ENCODE results near the gene HDAC1. TPM values are rescaled to one million over a fixed set of nuclear protein-coding genes. Genes with fewer than 3 reads are reported as not detected.

Gene HDAC1
- total and polyA plus RNA-seq, 2 experiments from 2014 or later, result 53.8 to 58.5 TPM

GRCh38 chr1:32303997-32304622 lies 12.2 kb downstream of the HDAC1 start:
- H3K9ac ChIP-seq, result no peak overlapping the region
- in situ Hi-C loops (cut with MboI), result no loop called here
- peaks cover 21% of the 10 kb centered on the region for H3F3A ChIP-seq (ENCODE audit: insufficient read depth)
- H3K9me3 ChIP-seq (ENCODE audit: low read depth), result no peaks in the 10 kb centered on the region
- no peak for TF ChIP-seq EZH2 (IDR thresholded peaks at IDR 0.05; ENCODE audit: insufficient read depth, poor library complexity, severe bottlenecking)
- TF ChIP-seq EZH2phosphoT487 (IDR thresholded peaks at IDR 0.05; ENCODE audit: insufficient read depth, low read depth), result no peak
- no peaks in the 10 kb centered on the region for H3K9me2 ChIP-seq (ENCODE audit: insufficient read depth)
- H3K27ac ChIP-seq, result no peak overlapping the region
- no peaks in the 10 kb centered on the region; the same call in none of the 2 replicates for H4K20me1 ChIP-seq (ENCODE audit: insufficient read depth)
- H2AFZ ChIP-seq, result no peak overlapping the region
- peaks cover 16% of the 10 kb centered on the region for H3K36me3 ChIP-seq (ENCODE audit: low read depth)
- peaks cover 74% of the 10 kb centered on the region for H3K79me2 ChIP-seq (ENCODE audit: insufficient read depth)
- peaks cover 16% of the 10 kb centered on the region for H3K4me1 ChIP-seq (ENCODE audit: insufficient read depth)
- peak; percentile 63 for DNase-seq
- WGBS, 2 experiments (ENCODE audit: low coverage in 1 of 2, low lambda C conversion rate in 2 of 2, missing lambda C conversion rate in 2 of 2), result 95 to 98% methylated on average over 3 of the region's 3 CpGs
- H3K4me2 ChIP-seq (ENCODE audit: unreplicated experiment), result no peak overlapping the region
- no peaks in the 10 kb centered on the region for H3K27me3 ChIP-seq (replicated peaks; ENCODE audit: insufficient read depth)
- H3K4me3 ChIP-seq, result no peak overlapping the region

DNA sequence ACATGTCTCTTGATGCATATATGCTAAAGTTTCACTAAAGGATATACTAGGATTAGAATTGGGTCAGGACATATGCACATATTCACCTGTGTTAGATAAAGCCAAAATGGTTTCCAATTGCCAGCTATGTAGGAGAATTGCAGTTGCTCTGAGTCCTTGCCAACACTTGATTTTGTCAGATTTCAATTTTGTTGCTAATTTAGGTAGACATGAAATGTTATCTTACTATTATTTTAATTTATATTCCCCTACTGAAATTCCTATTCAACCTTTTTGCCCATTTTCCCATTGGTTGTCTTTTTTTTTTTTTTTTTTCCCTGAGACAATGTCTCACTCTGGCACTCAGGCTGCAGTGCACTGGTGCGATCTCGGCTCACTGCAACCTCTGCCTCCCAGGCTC lies 13.4 kb downstream of the HDAC1 start:
- in situ Hi-C loops (cut with MboI), result no loop called here
- H3K27ac ChIP-seq, result no peak overlapping the region
- TF ChIP-seq EZH2 (IDR thresholded peaks at IDR 0.05; ENCODE audit: insufficient read depth, poor library complexity, severe bottlenecking) (no peak), EZH2phosphoT487 (IDR thresholded peaks at IDR 0.05; ENCODE audit: insufficient read depth, low read depth) (no peak)
- no peak for DNase-seq
- H3K4me1 ChIP-seq (ENCODE audit: insufficient read depth), result peaks cover 16% of the 10 kb centered on the region
- H3K27me3 ChIP-seq (replicated peaks; ENCODE audit: insufficient read depth), result no peaks in the 10 kb centered on the region
- H3K79me2 ChIP-seq (ENCODE audit: insufficient read depth), result peaks cover 74% of the 10 kb centered on the region
- no peaks in the 10 kb centered on the region for H3K9me3 ChIP-seq (ENCODE audit: low read depth)
- 95 to 100% methylated on average over 2 of the region's 2 CpGs for WGBS, 2 experiments (ENCODE audit: low coverage in 1 of 2, low lambda C conversion rate in 2 of 2, missing lambda C conversion rate in 2 of 2)
- H2AFZ ChIP-seq, result no peak overlapping the region
- H4K20me1 ChIP-seq (ENCODE audit: insufficient read depth), result no peaks in the 10 kb centered on the region; the same call in 1 of the 2 replicates
- H3K9me2 ChIP-seq (ENCODE audit: insufficient read depth), result no peaks in the 10 kb centered on the region
- no peak overlapping the region for H3K9ac ChIP-seq
- peaks cover 16% of the 10 kb centered on the region for H3K36me3 ChIP-seq (ENCODE audit: low read depth)
- no peak overlapping the region for H3K4me3 ChIP-seq
- no peak overlapping the region for H3K4me2 ChIP-seq (ENCODE audit: unreplicated experiment)
- peaks cover 21% of the 10 kb centered on the region for H3F3A ChIP-seq (ENCODE audit: insufficient read depth)

DNA sequence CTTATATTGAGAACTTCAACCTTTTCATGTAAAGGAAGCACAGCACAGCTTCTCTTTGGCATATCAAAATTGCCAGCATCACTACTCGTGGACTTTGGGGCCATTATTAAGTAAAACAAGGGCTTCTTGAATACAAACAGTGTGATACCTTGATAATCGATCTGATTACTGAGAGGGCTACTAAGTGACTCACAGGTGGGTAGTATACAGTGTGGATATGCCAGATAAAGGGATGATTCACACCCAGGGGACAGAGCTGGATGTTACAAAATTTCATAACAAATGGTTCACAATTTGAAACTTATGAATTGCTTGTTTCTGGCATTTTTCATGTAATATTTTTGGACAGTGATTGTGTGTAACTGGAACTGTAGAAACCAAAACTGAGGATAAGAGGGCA lies 15.4 kb downstream of the HDAC1 start:
- no peak for TF ChIP-seq EZH2phosphoT487 (IDR thresholded peaks at IDR 0.05; ENCODE audit: insufficient read depth, low read depth)
- TF ChIP-seq EZH2 (IDR thresholded peaks at IDR 0.05; ENCODE audit: insufficient read depth, poor library complexity, severe bottlenecking), result no peak
- H3K9me2 ChIP-seq (ENCODE audit: insufficient read depth), result no peaks in the 10 kb centered on the region
- no peak overlapping the region for H2AFZ ChIP-seq
- peaks cover 21% of the 10 kb centered on the region for H3F3A ChIP-seq (ENCODE audit: insufficient read depth)
- peak overlapping the region; percentile 24 for H3K4me2 ChIP-seq (ENCODE audit: unreplicated experiment)
- no peaks in the 10 kb centered on the region; the same call in 1 of the 2 replicates for H4K20me1 ChIP-seq (ENCODE audit: insufficient read depth)
- WGBS, 2 experiments (ENCODE audit: low coverage in 1 of 2, low lambda C conversion rate in 2 of 2, missing lambda C conversion rate in 2 of 2), result 43 to 49% methylated on average over 2 of the region's 2 CpGs
- H3K27me3 ChIP-seq (replicated peaks; ENCODE audit: insufficient read depth), result no peaks in the 10 kb centered on the region
- H3K9ac ChIP-seq, result peak overlapping the region; percentile 24; the same call in 1 of the 2 replicates
- peaks cover 16% of the 10 kb centered on the region for H3K36me3 ChIP-seq (ENCODE audit: low read depth)
- peak overlapping the region; percentile 35 for H3K27ac ChIP-seq
- in situ Hi-C loops (cut with MboI), result no loop called here
- H3K4me1 ChIP-seq (ENCODE audit: insufficient read depth), result peaks cover 16% of the 10 kb centered on the region
- no peak overlapping the region for H3K4me3 ChIP-seq
- no peaks in the 10 kb centered on the region for H3K9me3 ChIP-seq (ENCODE audit: low read depth)
- peaks cover 74% of the 10 kb centered on the region for H3K79me2 ChIP-seq (ENCODE audit: insufficient read depth)
- DNase-seq, result peak; percentile 72

- H3K36me3 ChIP-seq (ENCODE audit: low read depth), result peaks cover 4% of the 10 kb centered on the region
- in situ Hi-C loops (cut with MboI), result no loop called here
- peaks cover 87% of the 10 kb centered on the region for H3K79me2 ChIP-seq (ENCODE audit: insufficient read depth)
- no peak overlapping the region for H2AFZ ChIP-seq
- no peaks in the 10 kb centered on the region for H3K27me3 ChIP-seq (replicated peaks; ENCODE audit: insufficient read depth)
- no peak overlapping the region for H3K27ac ChIP-seq
- H3K4me3 ChIP-seq, result no peak overlapping the region
- no peak overlapping the region for H3K9ac ChIP-seq
- no peak overlapping the region for H3K4me2 ChIP-seq (ENCODE audit: unreplicated experiment)
- 97 to 100% methylated on average over 1 of the region's 1 CpG for WGBS, 2 experiments (ENCODE audit: low coverage in 1 of 2, low lambda C conversion rate in 2 of 2, missing lambda C conversion rate in 2 of 2)
- no peak for DNase-seq
- no peaks in the 10 kb centered on the region for H3K9me3 ChIP-seq (ENCODE audit: low read depth)
- H3K9me2 ChIP-seq (ENCODE audit: insufficient read depth), result no peaks in the 10 kb centered on the region
- H3K4me1 ChIP-seq (ENCODE audit: insufficient read depth), result peaks cover 12% of the 10 kb centered on the region
- no peaks in the 10 kb centered on the region; the same call in 1 of the 2 replicates for H4K20me1 ChIP-seq (ENCODE audit: insufficient read depth)
- TF ChIP-seq EZH2phosphoT487 (IDR thresholded peaks at IDR 0.05; ENCODE audit: insufficient read depth, low read depth) (no peak), EZH2 (IDR thresholded peaks at IDR 0.05; ENCODE audit: insufficient read depth, poor library complexity, severe bottlenecking) (no peak)
- H3F3A ChIP-seq (ENCODE audit: insufficient read depth), result peaks cover 15% of the 10 kb centered on the region
Measured at GRCh38 chr1:32309960-32310359, 18.1 kb downstream of the HDAC1 start.

Measured in GM23248 (cell line).